ENCODE measurements around the gene SLC18B1. TPM values are rescaled to one million over a fixed set of nuclear protein-coding genes. Genes with fewer than 3 reads are reported as not detected.

The SLC18B1 gene
- total and polyA plus RNA-seq, 9 donors = 3.2 to 15.2 (median 9.7) TPM

DNA sequence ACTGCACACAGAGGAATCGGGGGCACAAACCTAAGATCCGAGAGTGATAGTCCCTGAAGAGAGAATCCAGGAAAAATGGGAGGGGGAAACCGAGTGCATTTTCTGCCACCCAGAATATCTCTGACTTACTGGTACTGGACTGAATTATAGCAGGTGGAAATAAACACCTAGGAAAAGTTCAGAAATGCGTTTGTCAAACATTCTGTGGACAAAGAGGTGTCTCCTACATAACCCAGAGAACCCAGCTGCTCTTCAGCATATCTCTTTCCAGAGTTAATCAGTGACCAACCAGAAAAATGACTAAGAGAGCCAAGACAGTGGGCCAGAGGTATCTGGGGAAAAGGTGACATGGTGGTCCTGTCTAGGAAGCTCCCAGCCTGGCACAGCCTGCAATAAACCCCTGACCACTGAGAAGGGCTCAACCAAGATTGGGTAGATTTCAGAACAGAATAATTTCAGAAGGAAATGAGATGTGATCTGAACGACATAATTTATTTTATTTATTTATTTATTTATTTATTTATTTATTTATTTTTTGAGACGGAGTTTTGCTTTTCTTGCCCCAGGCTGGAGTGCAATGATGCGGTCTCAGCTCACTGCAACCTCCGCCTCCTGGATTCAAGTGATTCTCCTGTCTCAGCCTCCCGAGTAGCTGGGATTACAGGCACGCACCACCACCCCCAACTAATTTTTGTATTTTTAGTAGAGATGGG is 78.5 kb downstream of the SLC18B1 start:
- no peak for TF ChIP-seq EP300 (IDR thresholded peaks at IDR 0.05)
- TF ChIP-seq, protein P1, sequence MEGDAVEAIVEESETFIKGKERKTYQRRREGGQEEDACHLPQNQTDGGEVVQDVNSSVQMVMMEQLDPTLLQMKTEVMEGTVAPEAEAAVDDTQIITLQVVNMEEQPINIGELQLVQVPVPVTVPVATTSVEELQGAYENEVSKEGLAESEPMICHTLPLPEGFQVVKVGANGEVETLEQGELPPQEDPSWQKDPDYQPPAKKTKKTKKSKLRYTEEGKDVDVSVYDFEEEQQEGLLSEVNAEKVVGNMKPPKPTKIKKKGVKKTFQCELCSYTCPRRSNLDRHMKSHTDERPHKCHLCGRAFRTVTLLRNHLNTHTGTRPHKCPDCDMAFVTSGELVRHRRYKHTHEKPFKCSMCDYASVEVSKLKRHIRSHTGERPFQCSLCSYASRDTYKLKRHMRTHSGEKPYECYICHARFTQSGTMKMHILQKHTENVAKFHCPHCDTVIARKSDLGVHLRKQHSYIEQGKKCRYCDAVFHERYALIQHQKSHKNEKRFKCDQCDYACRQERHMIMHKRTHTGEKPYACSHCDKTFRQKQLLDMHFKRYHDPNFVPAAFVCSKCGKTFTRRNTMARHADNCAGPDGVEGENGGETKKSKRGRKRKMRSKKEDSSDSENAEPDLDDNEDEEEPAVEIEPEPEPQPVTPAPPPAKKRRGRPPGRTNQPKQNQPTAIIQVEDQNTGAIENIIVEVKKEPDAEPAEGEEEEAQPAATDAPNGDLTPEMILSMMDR (IDR thresholded peaks at IDR 0.05) = no peak
- Histone ChIP-seq H3K9me3 (no peaks in the 10 kb centered on the region), H3K36me3 (no peaks in the 10 kb centered on the region), H3K27ac (no peak overlapping the region), H3K4me1 (ENCODE audit: insufficient read depth) (no peaks in the 10 kb centered on the region), H3K4me3 (no peak overlapping the region), H3K27me3 (no peaks in the 10 kb centered on the region)
- WGBS, 3 donors = 91 to 93% (median 92%) methylated on average over 10 of the region's 10 CpGs
- intact Hi-C loops (cut with DNase I) = no loop called here
- DNase-seq = no peak

Small RNA genes lying within 50 kb of the gene (small RNA-seq; reads per million reads assigned to genes)
- gene SNORA33 (7.6 reads per million, percentile 83 among the genes with 10 or more reads in this experiment), gene SNORD100 (611 reads per million, percentile 96 among the genes with 10 or more reads in this experiment), gene SNORD101 (6,244 reads per million, percentile 99 among the genes with 10 or more reads in this experiment)

Other genes with a start within 250 kb of the SLC18B1 start
- not detected for gene TAAR8, start 246.0 kb downstream of the SLC18B1 start, total RNA-seq
- not detected for gene TAAR8, start 246.0 kb downstream of the SLC18B1 start, polyA plus RNA-seq
- not detected for gene TAAR6, start 228.3 kb downstream of the SLC18B1 start, total RNA-seq
- gene TAAR6, start 228.3 kb downstream of the SLC18B1 start, polyA plus RNA-seq = not detected
- gene TAAR5, start 208.9 kb downstream of the SLC18B1 start, total RNA-seq = not detected
- gene TAAR5, start 208.9 kb downstream of the SLC18B1 start, polyA plus RNA-seq = not detected
- not detected for gene TAAR2, start 174.4 kb downstream of the SLC18B1 start, total RNA-seq
- gene TAAR2, start 174.4 kb downstream of the SLC18B1 start, polyA plus RNA-seq = not detected
- gene TAAR1, start 139.5 kb downstream of the SLC18B1 start, total RNA-seq = under 1 TPM in 1 of 7 donors, not detected in 6; 0.28 TPM
- gene TAAR1, start 139.5 kb downstream of the SLC18B1 start, polyA plus RNA-seq = not detected
- 1 to 10 TPM in 4 of 7 donors, under 1 TPM in 2, not detected in 1; 0.28 to 5.0 (median 1.3) TPM for gene VNN1, start 84.6 kb downstream of the SLC18B1 start, total RNA-seq
- 1 to 10 TPM in 1 of 2 donors, under 1 TPM in 1; 0.34 to 1.2 TPM for gene VNN1, start 84.6 kb downstream of the SLC18B1 start, polyA plus RNA-seq
- 1 to 10 TPM in 4 of 7 donors, under 1 TPM in 3; 0.59 to 4.9 (median 1.4) TPM for gene VNN2, start 40.7 kb downstream of the SLC18B1 start, total RNA-seq
- 1 to 10 TPM; 1.0 to 7.2 TPM for gene VNN2, start 40.7 kb downstream of the SLC18B1 start, polyA plus RNA-seq
- gene RPS12, start 15.9 kb upstream of the SLC18B1 start, total RNA-seq = 1,000 to 10,000 TPM; 1,933 to 6,320 (median 2,198) TPM
- gene RPS12, start 15.9 kb upstream of the SLC18B1 start, polyA plus RNA-seq = 1,000 to 10,000 TPM; 2,239 to 5,658 TPM